ENCODE results near the gene SUCLG2.

SUCLG2 gene

DNA sequence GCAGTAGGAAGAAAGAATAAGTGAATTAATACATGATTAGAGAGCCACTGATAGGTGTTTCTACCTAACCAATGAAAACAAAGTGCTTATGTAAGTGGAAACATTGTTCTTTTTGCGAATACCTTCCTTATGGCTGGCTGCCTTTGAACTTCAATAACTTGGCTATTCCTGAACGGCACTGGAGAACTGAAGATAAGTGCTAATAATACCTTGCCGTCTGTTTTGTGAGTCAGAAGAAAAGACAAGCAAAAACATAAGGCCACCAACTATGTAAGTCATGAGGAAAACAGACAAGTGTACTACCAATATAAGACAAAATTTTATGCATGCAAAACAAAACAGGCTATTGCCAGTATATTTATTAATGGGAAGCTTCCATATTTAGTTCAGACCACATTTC is 160.6 kb downstream of the SUCLG2 start:
- TF ChIP-seq, protein P1, sequence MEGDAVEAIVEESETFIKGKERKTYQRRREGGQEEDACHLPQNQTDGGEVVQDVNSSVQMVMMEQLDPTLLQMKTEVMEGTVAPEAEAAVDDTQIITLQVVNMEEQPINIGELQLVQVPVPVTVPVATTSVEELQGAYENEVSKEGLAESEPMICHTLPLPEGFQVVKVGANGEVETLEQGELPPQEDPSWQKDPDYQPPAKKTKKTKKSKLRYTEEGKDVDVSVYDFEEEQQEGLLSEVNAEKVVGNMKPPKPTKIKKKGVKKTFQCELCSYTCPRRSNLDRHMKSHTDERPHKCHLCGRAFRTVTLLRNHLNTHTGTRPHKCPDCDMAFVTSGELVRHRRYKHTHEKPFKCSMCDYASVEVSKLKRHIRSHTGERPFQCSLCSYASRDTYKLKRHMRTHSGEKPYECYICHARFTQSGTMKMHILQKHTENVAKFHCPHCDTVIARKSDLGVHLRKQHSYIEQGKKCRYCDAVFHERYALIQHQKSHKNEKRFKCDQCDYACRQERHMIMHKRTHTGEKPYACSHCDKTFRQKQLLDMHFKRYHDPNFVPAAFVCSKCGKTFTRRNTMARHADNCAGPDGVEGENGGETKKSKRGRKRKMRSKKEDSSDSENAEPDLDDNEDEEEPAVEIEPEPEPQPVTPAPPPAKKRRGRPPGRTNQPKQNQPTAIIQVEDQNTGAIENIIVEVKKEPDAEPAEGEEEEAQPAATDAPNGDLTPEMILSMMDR (IDR thresholded peaks at IDR 0.05; ENCODE audit: insufficient read depth, low read length, poor library complexity, severe bottlenecking), result no peak
- Histone ChIP-seq H3K4me3 (replicated peaks; ENCODE audit: low read depth, low read length) (no peak overlapping the region), H3K27me3 (replicated peaks; ENCODE audit: control insufficient read depth, insufficient read depth, low read length) (no peaks in the 10 kb centered on the region), H3K36me3 (ENCODE audit: control insufficient read depth, insufficient read depth, low read length) (no peaks in the 10 kb centered on the region; the same call in 1 of the 2 replicates)
- no peak for DNase-seq (ENCODE audit: extremely low read depth, insufficient read length)

DNA sequence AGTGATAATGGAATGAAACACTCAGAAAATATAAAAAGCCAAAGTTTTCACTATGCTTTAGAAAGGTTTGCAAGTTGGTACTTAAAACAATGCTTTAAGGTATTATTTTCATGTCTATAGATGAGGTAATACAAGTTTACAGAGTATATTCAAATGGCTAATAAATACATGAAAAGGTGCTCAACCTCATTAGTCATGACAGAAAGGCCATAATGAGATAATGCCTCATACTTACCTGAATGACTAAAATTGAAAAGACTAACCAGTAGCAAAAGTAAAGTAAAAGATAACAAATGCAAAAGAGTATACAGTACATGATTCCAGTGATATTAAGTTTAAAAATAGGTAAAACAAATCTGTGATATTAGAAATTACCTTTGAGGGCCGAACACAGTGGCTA is 163.8 kb downstream of the SUCLG2 start:
- TF ChIP-seq, protein P1 (IDR thresholded peaks at IDR 0.05; ENCODE audit: insufficient read depth, low read length, poor library complexity, severe bottlenecking), result no peak
- DNase-seq (ENCODE audit: extremely low read depth, insufficient read length), result no peak
- Histone ChIP-seq H3K27me3 (replicated peaks; ENCODE audit: control insufficient read depth, insufficient read depth, low read length) (no peaks in the 10 kb centered on the region), H3K36me3 (ENCODE audit: control insufficient read depth, insufficient read depth, low read length) (no peaks in the 10 kb centered on the region; the same call in 1 of the 2 replicates), H3K4me3 (replicated peaks; ENCODE audit: low read depth, low read length) (no peak overlapping the region)

DNA sequence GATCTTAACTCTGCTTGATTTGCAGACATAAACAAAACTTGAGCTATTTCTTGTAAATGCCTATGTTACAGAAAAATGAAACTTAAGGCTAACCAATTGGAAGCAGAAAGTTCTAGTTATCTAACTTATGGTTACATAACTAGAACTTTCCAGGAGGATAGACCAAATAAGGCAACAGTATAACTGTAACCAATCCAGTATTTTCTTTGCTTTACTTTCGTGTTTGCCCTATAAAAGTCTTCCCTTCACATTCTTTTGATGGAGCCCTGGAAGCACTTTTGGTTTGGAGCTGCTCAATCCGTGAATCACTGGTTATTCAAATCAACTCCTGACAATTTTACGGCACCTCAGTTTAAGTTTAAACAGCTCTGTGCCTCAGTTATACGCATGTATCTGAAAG is 164.6 kb downstream of the SUCLG2 start:
- Histone ChIP-seq H3K4me3 (replicated peaks; ENCODE audit: low read depth, low read length) (no peak overlapping the region), H3K27me3 (replicated peaks; ENCODE audit: control insufficient read depth, insufficient read depth, low read length) (no peaks in the 10 kb centered on the region), H3K36me3 (ENCODE audit: control insufficient read depth, insufficient read depth, low read length) (no peaks in the 10 kb centered on the region; the same call in 1 of the 2 replicates)
- DNase-seq (ENCODE audit: extremely low read depth, insufficient read length), result no peak
- TF ChIP-seq, protein P1 (IDR thresholded peaks at IDR 0.05; ENCODE audit: insufficient read depth, low read length, poor library complexity, severe bottlenecking), result no peak

DNA sequence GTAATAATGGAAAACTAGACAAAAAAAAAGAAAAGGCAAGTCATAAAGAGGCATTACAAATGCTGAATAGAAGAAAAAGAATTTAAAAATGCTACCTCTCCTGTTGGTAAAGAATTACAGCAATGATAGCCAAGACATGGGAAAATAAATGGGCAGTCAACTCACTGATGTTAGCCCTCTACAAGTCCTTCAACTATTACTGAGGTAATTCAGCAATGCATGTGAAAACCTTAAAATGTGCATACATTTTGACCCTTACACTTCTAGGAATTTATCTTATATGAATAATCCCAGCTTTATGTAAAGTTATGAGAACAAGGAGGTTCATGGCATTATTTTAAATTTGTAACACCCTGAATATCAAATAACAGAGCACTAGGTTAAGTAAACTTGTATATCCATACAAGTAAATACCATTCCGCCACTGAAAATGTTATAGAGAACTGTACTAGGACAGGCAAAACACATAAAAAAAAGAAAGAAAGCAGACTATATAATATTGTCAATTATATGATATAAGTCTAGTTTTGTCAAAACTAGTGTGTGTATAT is 166.8 kb downstream of the SUCLG2 start:
- TF ChIP-seq, protein P1 (IDR thresholded peaks at IDR 0.05; ENCODE audit: insufficient read depth, low read length, poor library complexity, severe bottlenecking), result no peak
- no peaks in the 10 kb centered on the region; the same call in 1 of the 2 replicates for H3K36me3 ChIP-seq (ENCODE audit: control insufficient read depth, insufficient read depth, low read length)
- no peak overlapping the region for H3K4me3 ChIP-seq (replicated peaks; ENCODE audit: low read depth, low read length)
- H3K27me3 ChIP-seq (replicated peaks; ENCODE audit: control insufficient read depth, insufficient read depth, low read length), result no peaks in the 10 kb centered on the region
- no peak for DNase-seq (ENCODE audit: extremely low read depth, insufficient read length)

DNA sequence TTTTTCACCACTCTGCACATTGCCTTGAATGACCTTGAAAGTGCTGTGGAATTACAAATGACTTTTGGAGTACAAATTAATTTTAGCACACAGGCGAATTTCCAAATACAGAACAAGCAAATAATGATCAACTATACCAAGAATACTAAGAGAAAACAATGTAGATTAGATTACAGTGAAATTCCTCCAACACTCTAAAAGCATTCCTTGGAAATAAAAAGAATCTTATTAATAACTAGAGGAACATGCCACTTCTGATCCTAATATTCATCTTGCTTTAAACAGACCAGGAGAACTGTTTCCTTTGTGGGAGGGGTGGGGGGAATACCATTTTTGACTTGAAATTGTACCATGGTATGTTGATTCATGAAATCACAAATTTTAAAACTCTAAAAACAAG is 167.5 kb downstream of the SUCLG2 start:
- Histone ChIP-seq H3K27me3 (replicated peaks; ENCODE audit: control insufficient read depth, insufficient read depth, low read length) (no peaks in the 10 kb centered on the region), H3K36me3 (ENCODE audit: control insufficient read depth, insufficient read depth, low read length) (no peaks in the 10 kb centered on the region; the same call in 1 of the 2 replicates), H3K4me3 (replicated peaks; ENCODE audit: low read depth, low read length) (no peak overlapping the region)
- no peak for DNase-seq (ENCODE audit: extremely low read depth, insufficient read length)
- TF ChIP-seq, protein P1 (IDR thresholded peaks at IDR 0.05; ENCODE audit: insufficient read depth, low read length, poor library complexity, severe bottlenecking), result no peak

DNA sequence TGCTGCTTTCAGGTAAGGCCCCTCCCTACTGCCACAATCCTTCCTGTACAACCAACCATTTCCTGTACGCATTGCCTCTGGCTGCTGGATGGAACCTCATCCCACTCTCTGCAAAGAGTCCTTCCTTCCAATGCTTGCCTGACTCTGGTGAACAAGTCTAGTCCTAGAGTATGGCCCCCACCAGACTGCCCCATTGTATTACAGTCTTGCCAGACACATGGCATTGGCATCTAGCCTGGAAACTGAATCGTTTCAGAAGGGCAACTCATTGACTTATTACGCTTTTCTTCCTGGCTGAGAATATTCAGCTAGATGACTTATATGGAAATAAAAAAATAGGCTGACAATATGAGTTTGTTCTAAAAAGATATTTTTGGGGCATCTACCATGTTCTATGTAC is 170.3 kb downstream of the SUCLG2 start:
- H3K4me3 ChIP-seq (replicated peaks; ENCODE audit: low read depth, low read length), result no peak overlapping the region
- no peaks in the 10 kb centered on the region; the same call in 1 of the 2 replicates for H3K36me3 ChIP-seq (ENCODE audit: control insufficient read depth, insufficient read depth, low read length)
- no peaks in the 10 kb centered on the region for H3K27me3 ChIP-seq (replicated peaks; ENCODE audit: control insufficient read depth, insufficient read depth, low read length)
- no peak for DNase-seq (ENCODE audit: extremely low read depth, insufficient read length)
- TF ChIP-seq, protein P1 (IDR thresholded peaks at IDR 0.05; ENCODE audit: insufficient read depth, low read length, poor library complexity, severe bottlenecking), result no peak

Measured in GM06990 (cell line).